ENCODE results near the gene EIPR1.

- TF ChIP-seq CTCF (IDR thresholded peaks at IDR 0.05; ENCODE audit: insufficient read depth, low read depth, low read length) (no peak), EZH2 (IDR thresholded peaks at IDR 0.05; ENCODE audit: insufficient read depth, low read length) (no peak)
Observed at GRCh38 chr2:3334392-3335345, 42.9 kb downstream of the EIPR1 start.
